GM18505 (cell line): ENCODE data around the gene IL19.

Experiments used
- ATAC-seq: cut with Tn5 transposase; IDR thresholded peaks from one replicate; pipeline ENCODE4 v1.9.1; 2021; ENCODE audit not compliant: unreplicated experiment
- POLR2A ChIP-seq: IDR thresholded peaks from 4 replicates; pipeline ENCODE4 v1.6.1; 2011; ENCODE audit warnings: borderline replicate concordance; ENCODE audit not compliant: insufficient read depth, insufficient read length; ENCODE audit errors: extremely low read depth

IL19 gene

DNA sequence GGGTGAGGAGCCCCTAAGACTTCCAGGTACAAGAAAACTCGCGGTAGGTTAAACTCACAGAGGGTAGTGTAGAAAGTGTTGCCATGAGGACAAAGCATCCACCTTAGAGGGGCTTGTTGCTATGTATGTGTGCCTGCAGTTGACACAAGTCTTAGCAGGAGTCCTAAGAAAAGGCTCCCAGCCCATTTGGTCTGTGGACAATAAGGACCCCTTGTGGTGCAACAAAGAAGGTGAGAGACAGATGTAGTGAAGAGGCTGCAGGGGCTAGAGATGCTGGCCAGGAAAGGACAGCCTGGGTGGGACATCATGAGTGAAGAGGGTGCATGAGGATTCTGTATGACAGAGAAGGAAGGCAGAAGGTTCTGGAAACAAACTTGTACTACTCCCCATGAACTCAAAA is 38.0 kb downstream of the IL19 start:
- TF ChIP-seq POLR2A = no peak
- no peak for ATAC-seq

DNA sequence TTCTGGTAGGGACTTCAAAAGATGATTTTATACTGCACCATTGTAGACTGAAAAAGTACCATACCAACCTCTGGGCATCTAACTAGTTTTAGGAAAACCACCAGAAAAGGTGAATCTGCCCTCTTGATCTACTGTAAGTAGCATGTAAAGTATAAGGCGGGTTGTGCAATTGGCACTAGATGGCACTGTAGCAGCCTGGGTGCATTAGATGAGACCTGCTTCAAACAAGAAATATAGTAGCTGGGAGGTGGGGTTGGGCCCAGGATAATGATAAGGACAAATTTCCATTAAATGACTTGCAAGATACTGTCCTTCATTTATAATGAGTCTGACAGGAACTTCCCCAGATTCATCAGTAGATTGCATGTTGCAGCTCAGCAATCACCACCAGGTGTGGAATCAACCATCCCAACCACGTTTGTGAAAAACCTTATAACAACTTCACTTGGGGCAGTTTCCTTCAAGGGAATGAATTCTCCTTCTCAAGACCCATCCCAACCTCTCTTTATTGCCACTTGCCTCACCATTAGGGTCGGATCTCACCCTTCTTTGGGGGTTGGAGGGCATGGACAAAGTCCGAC is 39.0 kb downstream of the IL19 start:
- no peak for TF ChIP-seq POLR2A
- ATAC-seq = no peak

DNA sequence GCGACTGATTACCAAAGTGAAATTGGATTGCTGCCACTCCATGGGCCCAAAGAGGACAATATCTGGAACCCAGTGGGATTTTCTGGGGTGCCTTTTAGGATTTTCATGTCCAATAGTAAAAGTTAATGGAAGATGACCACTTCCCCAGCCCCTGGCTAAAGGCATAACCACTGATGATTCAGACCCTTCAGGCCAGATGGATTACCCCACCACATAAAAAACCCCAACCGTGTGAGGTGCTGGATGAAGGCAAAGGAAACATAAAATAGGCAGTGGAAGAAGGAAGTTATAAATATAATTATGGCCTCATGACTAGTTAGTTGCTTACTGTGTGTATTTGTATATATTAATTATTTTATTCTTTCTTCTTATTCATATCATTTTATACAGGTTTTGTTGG is 41.9 kb downstream of the IL19 start:
- no peak for ATAC-seq
- no peak for TF ChIP-seq POLR2A

DNA sequence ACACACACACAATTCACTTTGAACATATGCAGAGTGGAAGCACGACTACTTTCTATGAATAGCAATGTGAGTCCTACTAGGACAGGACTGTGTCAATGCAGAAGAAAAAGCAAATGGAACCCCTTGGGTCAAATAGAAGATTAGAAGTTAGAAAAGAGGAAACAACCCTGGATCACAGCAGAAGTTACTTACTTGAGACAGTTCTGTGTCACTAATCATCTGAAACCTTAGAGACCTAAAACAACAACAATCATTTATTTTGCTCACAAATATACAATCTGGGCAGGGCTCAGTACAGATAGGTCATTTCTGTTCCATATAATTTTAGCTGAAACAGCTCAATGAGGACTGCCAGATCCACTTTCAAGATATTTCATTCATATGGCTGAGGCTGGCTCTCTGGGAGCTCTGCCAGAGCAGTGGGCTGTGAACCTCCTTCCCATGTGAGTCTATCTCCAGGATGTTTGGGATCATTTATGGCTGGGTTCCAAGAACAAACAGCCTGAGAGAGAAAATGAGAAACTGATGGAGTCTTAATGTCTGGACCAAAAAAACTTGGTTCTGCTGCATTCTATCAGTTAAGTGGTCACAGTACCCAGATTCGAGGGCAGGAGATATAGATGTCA is 44.3 kb downstream of the IL19 start:
- ATAC-seq = no peak
- TF ChIP-seq POLR2A = no peak

DNA sequence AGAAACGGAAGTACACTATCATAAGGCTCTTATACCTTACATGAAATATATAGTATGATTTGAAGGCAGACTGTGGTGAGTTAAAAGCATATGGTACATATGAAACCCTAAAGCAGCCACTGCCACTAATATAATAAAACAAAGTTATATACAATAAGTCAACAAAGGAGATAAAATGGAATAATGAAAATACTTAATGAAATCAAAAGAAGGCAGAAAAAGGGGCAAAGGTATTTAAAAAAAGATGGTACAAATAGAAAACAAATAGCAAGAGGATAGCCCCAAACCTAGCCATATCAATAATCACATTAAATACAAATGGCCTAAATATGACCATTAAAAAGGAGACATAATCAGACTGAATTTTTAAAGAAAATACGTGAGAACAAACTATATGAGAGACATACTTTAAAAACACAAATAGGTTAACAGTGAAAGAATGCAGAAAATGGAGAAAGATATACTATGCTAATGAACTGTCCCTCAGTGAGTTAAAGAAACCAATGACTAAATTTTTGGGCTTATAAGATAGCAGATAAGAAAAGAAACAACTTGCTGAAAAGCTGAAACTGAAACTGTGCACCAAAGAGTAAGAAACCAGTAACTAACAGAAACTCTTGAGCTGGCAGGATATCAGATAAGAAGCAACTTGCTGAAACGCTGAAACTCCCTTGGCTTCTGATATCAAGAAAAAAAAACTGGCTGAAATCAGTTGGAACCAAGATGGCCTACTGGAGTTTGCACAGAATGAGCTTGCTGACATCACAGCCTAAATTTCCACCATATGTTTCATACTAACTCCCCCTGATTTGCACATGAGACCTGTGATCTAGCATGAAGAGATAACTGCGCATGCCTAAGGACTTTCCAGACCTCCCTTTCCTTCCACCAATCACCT is 46.1 kb downstream of the IL19 start:
- TF ChIP-seq POLR2A = no peak
- no peak for ATAC-seq

DNA sequence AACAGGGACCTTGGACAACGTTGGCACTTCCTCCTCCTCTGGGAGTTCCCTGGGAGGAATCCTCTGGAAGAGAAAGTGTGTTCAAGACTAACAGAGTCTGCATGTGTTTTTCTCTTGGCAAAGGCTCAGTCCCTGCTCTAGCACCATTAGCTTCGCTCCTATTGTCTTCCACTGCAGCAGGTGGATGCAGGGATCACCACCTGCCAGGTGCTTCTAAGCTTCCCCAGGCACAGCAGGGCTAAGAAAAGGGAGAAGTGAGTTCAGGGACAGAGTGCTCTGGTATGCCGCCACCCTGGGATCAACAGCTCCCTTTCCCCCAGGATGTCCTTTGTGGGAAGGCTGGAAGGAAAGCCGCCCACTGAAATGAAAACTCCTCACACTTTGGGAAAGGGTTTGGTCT is 50.9 kb downstream of the IL19 start:
- no peak for TF ChIP-seq POLR2A
- no peak for ATAC-seq

DNA sequence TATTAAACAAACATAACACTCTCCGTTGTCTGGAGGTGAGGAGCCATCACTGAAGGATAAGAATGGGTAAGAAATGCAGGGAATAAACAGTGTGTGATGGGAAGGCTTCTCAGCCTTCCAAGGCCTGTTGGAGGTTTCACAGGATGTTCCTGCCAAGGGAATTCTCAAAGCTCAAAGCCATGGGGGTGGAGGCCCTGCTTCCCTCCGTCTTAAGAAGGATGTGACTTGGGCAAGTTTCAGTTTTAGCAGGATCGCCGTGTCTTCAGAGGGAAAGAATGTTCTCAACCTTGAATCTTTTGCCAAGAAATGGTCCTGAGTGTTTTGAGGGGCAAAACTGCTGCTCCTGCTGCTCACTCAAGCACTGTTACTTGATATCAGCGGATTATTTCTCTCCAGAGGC is 53.2 kb downstream of the IL19 start:
- ATAC-seq = no peak
- no peak for TF ChIP-seq POLR2A

DNA sequence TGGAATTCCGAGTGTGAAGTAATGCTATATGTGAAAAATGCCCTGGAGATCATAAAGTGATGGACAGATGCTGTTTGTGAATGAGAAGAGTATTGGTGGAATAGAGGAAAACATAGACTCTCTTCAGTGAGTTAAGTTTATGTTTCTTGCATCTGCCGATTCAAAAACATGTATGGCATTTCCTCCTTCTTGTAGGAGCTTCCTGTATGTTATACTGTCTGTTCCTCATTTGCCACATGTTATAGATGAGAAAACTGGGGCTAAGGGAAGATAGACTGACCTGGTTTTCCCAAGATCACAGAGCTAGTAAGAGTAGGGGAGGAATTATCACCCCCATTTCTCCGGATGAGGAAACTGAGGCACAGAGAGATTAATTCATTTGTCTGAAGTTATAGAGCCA is 53.8 kb downstream of the IL19 start:
- ATAC-seq = no peak
- no peak for TF ChIP-seq POLR2A

DNA sequence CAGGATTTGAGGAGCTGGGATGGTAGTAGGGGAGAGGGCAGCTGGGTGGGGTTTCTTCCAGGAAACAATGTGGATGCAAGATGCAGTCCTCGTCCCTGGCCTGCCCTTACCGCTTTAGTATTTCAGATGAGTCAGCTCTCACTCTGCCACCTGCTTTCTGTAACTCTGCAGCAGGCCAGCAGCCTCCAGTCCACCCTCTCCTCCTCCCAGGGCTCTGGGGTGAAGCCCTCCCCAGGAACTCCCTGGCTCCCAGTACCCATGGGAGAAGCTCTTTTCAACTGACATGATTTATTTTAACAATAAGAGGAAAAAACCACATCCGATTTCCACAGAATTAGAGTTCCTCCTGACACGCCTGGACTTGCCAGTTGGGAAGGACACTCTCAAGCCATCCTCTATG is 55.8 kb downstream of the IL19 start:
- no peak for ATAC-seq
- TF ChIP-seq POLR2A = no peak

DNA sequence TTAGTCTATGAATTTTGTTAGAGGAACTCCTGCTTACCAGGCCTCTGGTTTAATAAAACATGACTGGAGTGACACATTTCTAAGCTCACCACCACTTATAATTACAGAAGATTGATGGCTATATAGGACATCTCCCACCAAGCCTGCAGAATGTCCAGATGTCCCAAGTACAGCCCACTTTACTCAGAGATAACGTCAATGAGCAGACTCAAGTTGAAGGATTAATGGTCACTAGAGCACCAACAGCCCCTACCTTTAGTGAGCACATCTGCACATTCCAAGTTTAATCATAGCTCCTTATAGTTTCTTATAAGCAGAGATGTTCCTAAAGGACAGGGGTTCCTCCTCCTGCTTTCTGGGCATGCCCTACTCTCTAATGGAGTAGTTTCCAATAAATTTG is 57.5 kb downstream of the IL19 start:
- no peak for TF ChIP-seq POLR2A
- no peak for ATAC-seq

DNA sequence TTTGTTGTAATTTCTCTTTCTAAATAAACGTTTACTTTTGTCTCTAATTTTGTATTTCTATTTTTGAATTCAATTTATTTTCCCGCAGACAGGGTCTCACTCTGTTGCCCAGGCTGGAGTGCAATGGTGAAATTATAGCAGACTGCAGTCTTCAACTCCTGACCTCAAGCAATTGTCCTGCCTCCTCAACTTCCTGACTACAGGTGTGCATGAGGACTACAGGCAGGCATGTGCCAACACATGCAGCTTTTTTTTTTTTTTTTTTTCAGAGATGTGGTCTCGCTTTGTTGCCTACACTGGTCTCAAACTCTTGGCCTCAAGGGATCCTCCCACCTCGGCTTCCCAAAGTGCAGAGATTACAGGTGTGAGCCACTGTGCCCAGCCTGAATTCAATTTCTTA is 58.2 kb downstream of the IL19 start:
- no peak for TF ChIP-seq POLR2A
- no peak for ATAC-seq

DNA sequence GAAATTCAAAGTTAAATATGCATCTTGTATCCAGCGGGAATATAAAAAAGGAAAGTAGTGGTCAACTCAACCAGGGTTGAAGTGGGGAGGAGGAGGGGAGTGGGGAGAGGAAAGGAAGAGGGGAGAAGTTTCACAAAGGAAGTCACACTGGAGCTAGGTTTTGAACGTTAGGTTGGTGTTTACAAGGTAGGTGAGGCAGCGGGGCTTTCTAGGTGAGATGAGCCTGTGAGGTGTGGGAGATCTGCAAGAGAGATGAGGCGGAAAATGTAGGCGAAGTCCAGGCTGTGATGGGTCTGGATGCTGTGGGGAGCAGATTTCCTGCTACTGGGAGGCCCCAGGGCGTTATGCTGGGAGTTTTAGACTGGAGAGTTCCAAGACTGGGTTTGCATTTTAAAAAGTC is 58.7 kb downstream of the IL19 start:
- ATAC-seq = no peak
- no peak for TF ChIP-seq POLR2A

DNA sequence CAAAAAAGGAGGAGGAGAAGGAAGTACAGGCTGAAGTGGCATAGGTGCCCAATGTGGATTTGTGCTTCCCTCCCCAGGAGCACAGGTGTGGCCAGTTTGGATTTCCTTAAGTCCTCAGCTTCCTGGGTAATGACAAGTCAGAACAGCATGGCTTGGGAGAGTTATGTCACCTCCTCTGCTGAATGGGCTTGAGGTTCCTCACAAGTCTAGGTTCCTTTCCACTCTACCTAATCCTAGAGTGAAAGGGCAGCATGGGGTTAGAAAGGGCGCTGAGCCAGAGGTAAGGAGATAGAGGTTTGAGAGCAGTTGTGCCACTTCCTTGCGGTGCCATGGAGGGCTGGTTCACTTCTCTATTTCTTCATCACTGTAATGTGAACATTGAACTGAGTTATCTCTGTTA is 59.3 kb downstream of the IL19 start:
- ATAC-seq = no peak
- TF ChIP-seq POLR2A = no peak

DNA sequence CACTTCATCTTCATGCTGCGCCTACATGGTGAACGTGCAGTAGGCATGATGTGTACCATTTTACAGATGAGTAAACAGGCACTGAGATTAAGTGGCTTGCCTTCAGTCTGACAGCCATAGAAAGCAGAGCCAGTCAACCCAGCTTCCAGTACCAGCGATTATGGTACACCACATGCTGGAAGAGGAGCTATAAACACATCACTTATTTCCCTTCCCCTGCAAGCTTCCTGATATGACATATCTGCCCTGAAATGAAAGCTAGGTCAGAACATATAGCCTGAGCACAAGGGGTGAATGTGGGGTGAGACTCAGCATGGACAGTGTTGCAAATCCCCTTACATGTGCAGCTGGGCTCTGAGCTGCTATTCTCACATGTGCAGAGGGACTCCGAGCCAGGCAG is 61.1 kb downstream of the IL19 start:
- TF ChIP-seq POLR2A = no peak
- no peak for ATAC-seq
